GM12878 (cell line): ENCODE results near the gene GRB10. TPM values are rescaled to one million over a fixed set of nuclear protein-coding genes. Genes with fewer than 3 reads are reported as not detected.

Source experiments
- ATAC-seq: fragments of 200-7000 bp; cut with Tn5 transposase; 3 replicates; pipeline ENCODE4 v1.9.1; 2020; ENCODE audit warnings: mild to moderate bottlenecking, moderate library complexity
- BruUV-seq: library from RNA; stranded (reverse); fragments of 400-500 nt; replicated peaks from 2 replicates; lab custom pipeline; 2021; lab: Mats Ljungman, UMichigan
- CTCF ChIA-PET: fragments of 300-600 bp; sonication (Branson Sonifier 250); formaldehyde crosslinking; extraction: SDS; loops from one replicate; lab custom pipeline; 2021; ENCODE audit warnings: inconsistent platforms; lab: Yijun Ruan, JAX
- POLR2A ChIA-PET: fragments of 350-600 bp; formaldehyde crosslinking; extraction: SDS; loops from one replicate; lab custom pipeline; 2021; ENCODE audit warnings: inconsistent platforms; lab: Charles Lee
- RAD21 ChIA-PET: fragments of 300-600 bp; sonication (Branson Sonifier 250); formaldehyde crosslinking; loops from one replicate; lab custom pipeline; 2023; ENCODE audit warnings: antibody characterized with exemption; ENCODE audit not compliant: unreplicated experiment; lab: Charles Lee
- SMC1A ChIA-PET: fragments of 300-600 bp; sonication (Branson Sonifier 250); formaldehyde crosslinking; loops from one replicate; lab custom pipeline; 2023; ENCODE audit not compliant: unreplicated experiment, uncharacterized antibody; lab: Charles Lee
- DNase-seq: peaks from one replicate; pipeline ENCODE4 v3.0.0-alpha.2; 2011; ENCODE audit warnings: low read depth, low spot score
- FAIRE-seq: peaks from 3 replicates; lab custom pipeline; 2011; peaks lifted over from hg19 to GRCh38; lab: Jason Lieb, UNC
- H2AFZ ChIP-seq: 2 replicates; pipeline ENCODE4 v1.6.0; 2011; ENCODE audit warnings: low read depth, low read length, control low read depth; ENCODE audit not compliant: control insufficient read depth
- H3K27ac ChIP-seq: 2 replicates; pipeline ENCODE4 v1.5.1; 2011; ENCODE audit warnings: control low read depth; ENCODE audit not compliant: control insufficient read depth, insufficient read depth
- H3K27me3 ChIP-seq, 2 experiments: replicated peaks in 1 of 2; 2 replicates each; pipeline versions ENCODE4 v1.6.0 to v1.6.1; 2011; ENCODE audit warnings: low read length in 1 of 2; ENCODE audit not compliant: control insufficient read depth in 2 of 2, insufficient read depth in 2 of 2
- H3K36me3 ChIP-seq, 2 experiments: 2 replicates each; pipeline ENCODE4 v1.5.1; 2011; ENCODE audit warnings: low read length in 1 of 2; ENCODE audit not compliant: control insufficient read depth in 2 of 2, insufficient read depth in 2 of 2
- H3K4me1 ChIP-seq: 2 replicates; pipeline ENCODE4 v1.6.1; 2011; ENCODE audit warnings: mild to moderate bottlenecking, low read length, moderate library complexity, mixed read lengths; ENCODE audit not compliant: control insufficient read depth, insufficient read depth
- H3K4me2 ChIP-seq: 2 replicates; pipeline ENCODE4 v1.6.0; 2011; ENCODE audit warnings: control low read depth; ENCODE audit not compliant: control insufficient read depth, insufficient read depth
- H3K4me3 ChIP-seq: fragments of 200-600 bp; sonication (generic); 2 replicates; pipeline ENCODE4 v1.5.1; 2016
- H3K79me2 ChIP-seq: 2 replicates; pipeline ENCODE4 v1.6.0; 2011; ENCODE audit warnings: low read length; ENCODE audit not compliant: control insufficient read depth, insufficient read depth
- H3K9ac ChIP-seq: 2 replicates; pipeline ENCODE4 v1.8.0; 2011; ENCODE audit warnings: low read length, control low read depth, mixed read lengths; ENCODE audit not compliant: control insufficient read depth, insufficient read depth
- H3K9me3 ChIP-seq: replicated peaks from 3 replicates; pipeline ENCODE4 v1.5.1; 2011; ENCODE audit warnings: mild to moderate bottlenecking, low read length; ENCODE audit not compliant: control insufficient read depth, insufficient read depth
- H4K20me1 ChIP-seq: 2 replicates; pipeline ENCODE4 v1.6.0; 2011; ENCODE audit not compliant: control insufficient read depth, insufficient read depth
- ASH2L ChIP-seq: fragments of 300-600, 200-600 bp; sonication (generic); IDR thresholded peaks from 2 replicates; pipeline ENCODE4 v1.6.1; 2017; ENCODE audit warnings: low read depth, mild to moderate bottlenecking, borderline replicate concordance
- BACH1 ChIP-seq: fragments of 450-650 bp; IDR thresholded peaks from 2 replicates; pipeline ENCODE4 v1.6.1; 2017; ENCODE audit warnings: mild to moderate bottlenecking, borderline replicate concordance
- KDM1A ChIP-seq: fragments of 200-600 bp; sonication (generic); IDR thresholded peaks from 2 replicates; pipeline ENCODE4 v1.6.1; 2016; ENCODE audit warnings: borderline replicate concordance
- LARP7 ChIP-seq: fragments of 450-650 bp; IDR thresholded peaks from 2 replicates; pipeline ENCODE4 v1.6.1; 2017; ENCODE audit warnings: mild to moderate bottlenecking
- ZBTB33 ChIP-seq: fragments of 450-650 bp; IDR thresholded peaks from 2 replicates; pipeline ENCODE4 v1.6.1; 2017; ENCODE audit warnings: mild to moderate bottlenecking
- WGBS: methylation state at CpG from one replicate; pipeline ENCODE4 v1.1.6; 2016; ENCODE audit warnings: low lambda C conversion rate; ENCODE audit not compliant: insufficient replicate concordance, insufficient coverage; ENCODE audit errors: missing lambda C conversion rate; 5-methylcytosine and 5-hydroxymethylcytosine counted together
- in situ Hi-C: fragments of 300-500 bp; cut with MboI; formaldehyde crosslinking; loops from 9 replicates; pipeline ENCODE4 v1.14.3; 2018; ENCODE audit warnings: mixed read lengths
- intact Hi-C: fragments of 100-400 bp; cut with micrococcal nuclease; formaldehyde crosslinking; loops from one replicate; pipeline ENCODE4 v1.14.2; 2022; ENCODE audit not compliant: unreplicated experiment
- polyA plus RNA-seq, 11 experiments: library from polyadenylated mRNA; depleted of rRNA in 4 of 11; unstranded in 6 of 11; stranded (reverse) in 5 of 11; fragments of >200 nt; fragmentation: Nextera tagmentation in 4 of 11; fragmentation: Illumina TruSeq in 1 of 11; extraction: Ambion mirVana in 4 of 11; extraction: Trizol in 1 of 11; gene quantifications; 1 replicate in 1 of 11; 2 replicates in 10 of 11; pipeline versions ENCODE4 v1.2.1 to v1.2.3, GENCODE V29; 2011 to 2016; ENCODE audit warnings: inconsistent platforms in 2 of 11, missing spikeins in 2 of 11, low read depth in 1 of 11
- total RNA-seq, 4 experiments: library from RNA; depleted of rRNA in 3 of 4; stranded (reverse); fragments of >200 nt in 3 of 4; fragmentation: Illumina TruSeq in 1 of 4; extraction: Trizol in 1 of 4; gene quantifications; 2 replicates each; pipeline versions ENCODE4 v1.2.1 to v1.2.3, GENCODE V29; 2013 to 2021
- TF ChIP-seq, protein P1 (sequence below): IDR thresholded peaks from 2 replicates; pipeline ENCODE4 v1.6.1; 2011; ENCODE audit warnings: low read depth, low read length, improper control_type of control experiment, borderline replicate concordance

GRB10 gene
- total and polyA plus RNA-seq, 10 of the 15 experiments (the other 5 are each of a cell fraction or from before 2014, with no cell fraction given), result 0.04 to 0.33 TPM; not detected in 8

- Histone ChIP-seq H4K20me1 (no peaks in the 10 kb centered on the region), H3K4me3 (no peak overlapping the region), H3K27me3 (no peaks in the 10 kb centered on the region; a peak in 2 of 4 replicates), H2AFZ (no peak overlapping the region), H3K4me2 (no peak overlapping the region), H3K4me1 (no peaks in the 10 kb centered on the region), H3K9ac (no peak overlapping the region), H3K36me3 (no peaks in the 10 kb centered on the region), H3K79me2 (no peaks in the 10 kb centered on the region), H3K27ac (no peak overlapping the region), H3K9me3 (no peaks in the 10 kb centered on the region)
- FAIRE-seq (no peak), DNase-seq (no peak), ATAC-seq (no peak)
- no peak for TF ChIP-seq LARP7
- no peak for TF ChIP-seq ZBTB33
- no peak for TF ChIP-seq BACH1
- TF ChIP-seq, protein P1, sequence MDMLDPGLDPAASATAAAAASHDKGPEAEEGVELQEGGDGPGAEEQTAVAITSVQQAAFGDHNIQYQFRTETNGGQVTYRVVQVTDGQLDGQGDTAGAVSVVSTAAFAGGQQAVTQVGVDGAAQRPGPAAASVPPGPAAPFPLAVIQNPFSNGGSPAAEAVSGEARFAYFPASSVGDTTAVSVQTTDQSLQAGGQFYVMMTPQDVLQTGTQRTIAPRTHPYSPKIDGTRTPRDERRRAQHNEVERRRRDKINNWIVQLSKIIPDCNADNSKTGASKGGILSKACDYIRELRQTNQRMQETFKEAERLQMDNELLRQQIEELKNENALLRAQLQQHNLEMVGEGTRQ, result no peak
- TF ChIP-seq KDM1A, result no peak
- TF ChIP-seq ASH2L, result no peak
- intact Hi-C loops (no loop called here), in situ Hi-C loops (no loop called here)
- ChIA-PET CTCF (no interaction called here), RAD21 (no interaction called here), POLR2A (no interaction called here), SMC1A (no interaction called here)
- WGBS, result 14% methylated on average over 5 of the region's 5 CpGs
- BruUV-seq, result no TSS peak
Measured at GRCh38 chr7:50766106-50766848, 16.4 kb downstream of the GRB10 start.
